K562 (cell line): ENCODE measurements around the gene TRIM71. TPM values are rescaled to one million over a fixed set of nuclear protein-coding genes. Genes with fewer than 3 reads are reported as not detected.

Experiments used
- CCAR2 ChIP-seq: fragments of 200-400 bp; formaldehyde crosslinking; IDR thresholded peaks from 2 replicates; pipeline ENCODE4 v1.6.1; 2017; ENCODE audit warnings: mild to moderate bottlenecking, low read depth, low read length
- CHD2 ChIP-seq: IDR thresholded peaks from 2 replicates; pipeline ENCODE4 v1.6.1; 2011; ENCODE audit warnings: low read depth, low read length
- CXXC5 ChIP-seq: fragments of 250-450 bp; sonication (Bioruptor Pico); IDR thresholded peaks from 2 replicates; pipeline ENCODE4 v1.8.0; 2022; ENCODE audit warnings: inconsistent platforms, mild to moderate bottlenecking, moderate library complexity
- HCFC1 ChIP-seq: IDR thresholded peaks from 2 replicates; pipeline ENCODE4 v1.6.1; 2012; ENCODE audit warnings: low read depth, low read length, improper control_type of control experiment
- MEF2D ChIP-seq: conservative IDR thresholded peaks from 2 replicates; pipeline ENCODE4 v1.6.1; 2016; ENCODE audit warnings: low read depth, missing genetic modification characterization, missing compliant biosample characterization
- RBM14 ChIP-seq: fragments of 200-400 bp; formaldehyde crosslinking; IDR thresholded peaks from 2 replicates; pipeline ENCODE4 v1.6.1; 2018; ENCODE audit warnings: low read depth, mild to moderate bottlenecking, low read length, moderate library complexity, borderline replicate concordance; ENCODE audit not compliant: insufficient read depth
- SAFB ChIP-seq: fragments of 200-400 bp; formaldehyde crosslinking; IDR thresholded peaks from 2 replicates; pipeline ENCODE4 v1.6.1; 2017; ENCODE audit warnings: low read depth, low read length, borderline replicate concordance
- ZNF551 ChIP-seq: fragments of 250-450 bp; sonication (Bioruptor Pico); IDR thresholded peaks from 2 replicates; pipeline ENCODE4 v1.5.0; 2021; ENCODE audit warnings: mild to moderate bottlenecking, moderate library complexity
- ZNF586 ChIP-seq: fragments of 450-650 bp; formaldehyde crosslinking; conservative IDR thresholded peaks from 2 replicates; pipeline ENCODE4 v1.4.0; 2020; ENCODE audit warnings: mild to moderate bottlenecking, moderate library complexity
- ZNF589 ChIP-seq: fragments of 200-800 bp; sonication (Bioruptor generic); IDR thresholded peaks from 2 replicates; pipeline ENCODE4 v1.6.1; 2016; ENCODE audit warnings: low read depth, missing genetic modification characterization, missing compliant biosample characterization
- polyA plus RNA-seq, 8 experiments: library from polyadenylated mRNA; depleted of rRNA in 4 of 8; stranded (reverse) in 5 of 8; unstranded in 3 of 8; fragments of >200 nt; fragmentation: Nextera tagmentation in 2 of 8; fragmentation: Illumina TruSeq in 1 of 8; extraction: Ambion mirVana in 2 of 8; extraction: Trizol in 1 of 8; gene quantifications; 2 replicates each; pipeline versions ENCODE4 v1.2.1 to v1.2.3, GENCODE V29; 2011 to 2014; ENCODE audit warnings: inconsistent platforms in 1 of 8, missing spikeins in 1 of 8
- total RNA-seq, 7 experiments: library from RNA; depleted of rRNA in 6 of 7; stranded (reverse); fragments of >200 nt in 6 of 7; fragmentation: Illumina TruSeq in 2 of 7; extraction: Trizol in 2 of 7; gene quantifications; 2 replicates each; pipeline versions ENCODE4 v1.2.1 to v1.2.3, GENCODE V29; 2011 to 2021; ENCODE audit warnings: low replicate concordance in 1 of 7
- TF ChIP-seq, protein P1 (sequence below): fragments of 150-350 bp; conservative IDR thresholded peaks from 2 replicates; pipeline ENCODE4 v1.6.1; 2014; ENCODE audit warnings: low read length
- TF ChIP-seq, protein P2 (sequence below): fragments of 250-450 bp; sonication (Bioruptor Pico); IDR thresholded peaks from 2 replicates; pipeline ENCODE4 v1.4.0; 2020; ENCODE audit warnings: mild to moderate bottlenecking, moderate library complexity
- TF ChIP-seq, protein P3 (sequence below): fragments of 450-650 bp; conservative IDR thresholded peaks from 2 replicates; pipeline ENCODE4 v1.6.1; 2016; ENCODE audit warnings: missing genetic modification characterization, low read depth, mild to moderate bottlenecking, control low read depth, missing compliant biosample characterization
- TF ChIP-seq, protein P4 (sequence below): fragments of 200-800 bp; sonication (Bioruptor generic); IDR thresholded peaks from 2 replicates; pipeline ENCODE4 v1.6.1; 2016; ENCODE audit warnings: missing genetic modification characterization, missing compliant biosample characterization

Gene TRIM71
- total and polyA plus RNA-seq, 9 of the 15 experiments (the other 6 are each of a cell fraction or from before 2014, with no cell fraction given) = 0.04 to 0.11 TPM; not detected in 7

DNA sequence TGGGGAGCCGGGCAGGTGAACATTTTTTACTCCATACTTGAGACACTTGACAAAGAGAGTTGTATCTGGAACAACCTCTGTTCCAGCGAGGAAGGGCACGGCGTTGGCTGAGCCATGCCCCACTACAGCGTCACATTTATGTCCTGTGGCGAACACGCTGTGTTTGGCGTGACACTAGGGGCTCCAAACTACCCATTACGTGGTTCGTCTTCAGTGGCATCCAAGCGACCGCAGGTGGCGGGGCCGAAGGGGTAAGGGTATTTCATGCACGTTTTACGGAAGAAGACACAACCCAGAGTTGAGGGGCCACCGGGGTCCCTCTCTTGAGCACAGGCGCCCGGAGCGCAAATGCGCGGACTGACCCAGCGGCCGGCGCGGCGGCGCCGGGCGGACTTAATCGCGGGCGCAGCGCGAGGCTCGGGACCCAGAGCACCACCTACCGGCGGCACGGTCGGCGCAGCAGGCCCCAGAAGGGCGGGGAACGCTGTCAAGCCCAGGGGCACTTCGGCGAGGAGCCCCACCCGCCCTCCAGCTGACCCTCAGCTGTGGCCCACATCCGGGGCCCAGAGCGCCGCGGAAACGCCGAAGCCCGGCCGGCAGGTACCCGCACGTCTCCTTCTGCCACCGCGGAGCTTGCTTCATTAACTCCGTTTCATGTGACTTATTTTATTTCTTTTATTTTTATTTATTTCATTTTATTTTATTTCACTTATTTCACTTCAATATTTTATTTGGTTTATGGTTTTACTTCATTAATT lies 36.4 kb upstream of the TRIM71 start (continued):
- no peak for TF ChIP-seq SAFB
- TF ChIP-seq RBM14 = no peak
- no peak for TF ChIP-seq MEF2D (tag)
- TF ChIP-seq ZNF551 = no peak
- TF ChIP-seq ZNF586 = no peak
- no peak for TF ChIP-seq CHD2
- no peak for TF ChIP-seq CCAR2
- TF ChIP-seq, protein P1, sequence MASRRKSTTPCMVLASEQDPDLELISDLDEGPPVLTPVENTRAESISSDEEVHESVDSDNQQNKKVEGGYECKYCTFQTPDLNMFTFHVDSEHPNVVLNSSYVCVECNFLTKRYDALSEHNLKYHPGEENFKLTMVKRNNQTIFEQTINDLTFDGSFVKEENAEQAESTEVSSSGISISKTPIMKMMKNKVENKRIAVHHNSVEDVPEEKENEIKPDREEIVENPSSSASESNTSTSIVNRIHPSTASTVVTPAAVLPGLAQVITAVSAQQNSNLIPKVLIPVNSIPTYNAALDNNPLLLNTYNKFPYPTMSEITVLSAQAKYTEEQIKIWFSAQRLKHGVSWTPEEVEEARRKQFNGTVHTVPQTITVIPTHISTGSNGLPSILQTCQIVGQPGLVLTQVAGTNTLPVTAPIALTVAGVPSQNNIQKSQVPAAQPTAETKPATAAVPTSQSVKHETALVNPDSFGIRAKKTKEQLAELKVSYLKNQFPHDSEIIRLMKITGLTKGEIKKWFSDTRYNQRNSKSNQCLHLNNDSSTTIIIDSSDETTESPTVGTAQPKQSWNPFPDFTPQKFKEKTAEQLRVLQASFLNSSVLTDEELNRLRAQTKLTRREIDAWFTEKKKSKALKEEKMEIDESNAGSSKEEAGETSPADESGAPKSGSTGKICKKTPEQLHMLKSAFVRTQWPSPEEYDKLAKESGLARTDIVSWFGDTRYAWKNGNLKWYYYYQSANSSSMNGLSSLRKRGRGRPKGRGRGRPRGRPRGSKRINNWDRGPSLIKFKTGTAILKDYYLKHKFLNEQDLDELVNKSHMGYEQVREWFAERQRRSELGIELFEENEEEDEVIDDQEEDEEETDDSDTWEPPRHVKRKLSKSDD = no peak
- TF ChIP-seq, protein P2, sequence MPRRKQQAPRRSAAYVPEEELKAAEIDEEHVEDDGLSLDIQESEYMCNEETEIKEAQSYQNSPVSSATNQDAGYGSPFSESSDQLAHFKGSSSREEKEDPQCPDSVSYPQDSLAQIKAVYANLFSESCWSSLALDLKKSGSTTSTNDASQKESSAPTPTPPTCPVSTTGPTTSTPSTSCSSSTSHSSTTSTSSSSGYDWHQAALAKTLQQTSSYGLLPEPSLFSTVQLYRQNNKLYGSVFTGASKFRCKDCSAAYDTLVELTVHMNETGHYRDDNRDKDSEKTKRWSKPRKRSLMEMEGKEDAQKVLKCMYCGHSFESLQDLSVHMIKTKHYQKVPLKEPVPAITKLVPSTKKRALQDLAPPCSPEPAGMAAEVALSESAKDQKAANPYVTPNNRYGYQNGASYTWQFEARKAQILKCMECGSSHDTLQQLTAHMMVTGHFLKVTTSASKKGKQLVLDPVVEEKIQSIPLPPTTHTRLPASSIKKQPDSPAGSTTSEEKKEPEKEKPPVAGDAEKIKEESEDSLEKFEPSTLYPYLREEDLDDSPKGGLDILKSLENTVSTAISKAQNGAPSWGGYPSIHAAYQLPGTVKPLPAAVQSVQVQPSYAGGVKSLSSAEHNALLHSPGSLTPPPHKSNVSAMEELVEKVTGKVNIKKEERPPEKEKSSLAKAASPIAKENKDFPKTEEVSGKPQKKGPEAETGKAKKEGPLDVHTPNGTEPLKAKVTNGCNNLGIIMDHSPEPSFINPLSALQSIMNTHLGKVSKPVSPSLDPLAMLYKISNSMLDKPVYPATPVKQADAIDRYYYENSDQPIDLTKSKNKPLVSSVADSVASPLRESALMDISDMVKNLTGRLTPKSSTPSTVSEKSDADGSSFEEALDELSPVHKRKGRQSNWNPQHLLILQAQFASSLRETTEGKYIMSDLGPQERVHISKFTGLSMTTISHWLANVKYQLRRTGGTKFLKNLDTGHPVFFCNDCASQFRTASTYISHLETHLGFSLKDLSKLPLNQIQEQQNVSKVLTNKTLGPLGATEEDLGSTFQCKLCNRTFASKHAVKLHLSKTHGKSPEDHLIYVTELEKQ (CRISPR knock-in tag) = no peak
- TF ChIP-seq, protein P3, sequence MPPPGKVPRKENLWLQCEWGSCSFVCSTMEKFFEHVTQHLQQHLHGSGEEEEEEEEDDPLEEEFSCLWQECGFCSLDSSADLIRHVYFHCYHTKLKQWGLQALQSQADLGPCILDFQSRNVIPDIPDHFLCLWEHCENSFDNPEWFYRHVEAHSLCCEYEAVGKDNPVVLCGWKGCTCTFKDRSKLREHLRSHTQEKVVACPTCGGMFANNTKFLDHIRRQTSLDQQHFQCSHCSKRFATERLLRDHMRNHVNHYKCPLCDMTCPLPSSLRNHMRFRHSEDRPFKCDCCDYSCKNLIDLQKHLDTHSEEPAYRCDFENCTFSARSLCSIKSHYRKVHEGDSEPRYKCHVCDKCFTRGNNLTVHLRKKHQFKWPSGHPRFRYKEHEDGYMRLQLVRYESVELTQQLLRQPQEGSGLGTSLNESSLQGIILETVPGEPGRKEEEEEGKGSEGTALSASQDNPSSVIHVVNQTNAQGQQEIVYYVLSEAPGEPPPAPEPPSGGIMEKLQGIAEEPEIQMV (tag) = no peak
- peak; percentile 93 for TF ChIP-seq CXXC5 (CRISPR knock-in tag)
- no peak for TF ChIP-seq ZNF589 (CRISPR knock-in tag)
- TF ChIP-seq, protein P4, sequence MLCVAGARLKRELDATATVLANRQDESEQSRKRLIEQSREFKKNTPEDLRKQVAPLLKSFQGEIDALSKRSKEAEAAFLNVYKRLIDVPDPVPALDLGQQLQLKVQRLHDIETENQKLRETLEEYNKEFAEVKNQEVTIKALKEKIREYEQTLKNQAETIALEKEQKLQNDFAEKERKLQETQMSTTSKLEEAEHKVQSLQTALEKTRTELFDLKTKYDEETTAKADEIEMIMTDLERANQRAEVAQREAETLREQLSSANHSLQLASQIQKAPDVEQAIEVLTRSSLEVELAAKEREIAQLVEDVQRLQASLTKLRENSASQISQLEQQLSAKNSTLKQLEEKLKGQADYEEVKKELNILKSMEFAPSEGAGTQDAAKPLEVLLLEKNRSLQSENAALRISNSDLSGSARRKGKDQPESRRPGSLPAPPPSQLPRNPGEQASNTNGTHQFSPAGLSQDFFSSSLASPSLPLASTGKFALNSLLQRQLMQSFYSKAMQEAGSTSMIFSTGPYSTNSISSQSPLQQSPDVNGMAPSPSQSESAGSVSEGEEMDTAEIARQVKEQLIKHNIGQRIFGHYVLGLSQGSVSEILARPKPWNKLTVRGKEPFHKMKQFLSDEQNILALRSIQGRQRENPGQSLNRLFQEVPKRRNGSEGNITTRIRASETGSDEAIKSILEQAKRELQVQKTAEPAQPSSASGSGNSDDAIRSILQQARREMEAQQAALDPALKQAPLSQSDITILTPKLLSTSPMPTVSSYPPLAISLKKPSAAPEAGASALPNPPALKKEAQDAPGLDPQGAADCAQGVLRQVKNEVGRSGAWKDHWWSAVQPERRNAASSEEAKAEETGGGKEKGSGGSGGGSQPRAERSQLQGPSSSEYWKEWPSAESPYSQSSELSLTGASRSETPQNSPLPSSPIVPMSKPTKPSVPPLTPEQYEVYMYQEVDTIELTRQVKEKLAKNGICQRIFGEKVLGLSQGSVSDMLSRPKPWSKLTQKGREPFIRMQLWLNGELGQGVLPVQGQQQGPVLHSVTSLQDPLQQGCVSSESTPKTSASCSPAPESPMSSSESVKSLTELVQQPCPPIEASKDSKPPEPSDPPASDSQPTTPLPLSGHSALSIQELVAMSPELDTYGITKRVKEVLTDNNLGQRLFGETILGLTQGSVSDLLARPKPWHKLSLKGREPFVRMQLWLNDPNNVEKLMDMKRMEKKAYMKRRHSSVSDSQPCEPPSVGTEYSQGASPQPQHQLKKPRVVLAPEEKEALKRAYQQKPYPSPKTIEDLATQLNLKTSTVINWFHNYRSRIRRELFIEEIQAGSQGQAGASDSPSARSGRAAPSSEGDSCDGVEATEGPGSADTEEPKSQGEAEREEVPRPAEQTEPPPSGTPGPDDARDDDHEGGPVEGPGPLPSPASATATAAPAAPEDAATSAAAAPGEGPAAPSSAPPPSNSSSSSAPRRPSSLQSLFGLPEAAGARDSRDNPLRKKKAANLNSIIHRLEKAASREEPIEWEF (CRISPR knock-in tag) = no peak
- peak; percentile 12; the same call in 1 of the 2 replicates for TF ChIP-seq HCFC1
